GM13976 (cell line): Measurements from ENCODE around the gene AUTS2.

Experiments used
- DNase-seq: peaks from one replicate; pipeline ENCODE4 v3.0.0; 2012; ENCODE audit warnings: low spot score
- CTCF ChIP-seq: IDR thresholded peaks from 2 replicates; pipeline ENCODE4 v1.5.1; 2012; ENCODE audit warnings: borderline replicate concordance, mild to moderate bottlenecking; ENCODE audit not compliant: insufficient read depth; ENCODE audit errors: extremely low read depth, missing control alignments, control extremely low read depth
- in situ Hi-C: fragments of 300-500 bp; cut with MboI; formaldehyde crosslinking; loops from one replicate; pipeline ENCODE4 v1.12.0; 2022; ENCODE audit warnings: low sequenced_read_pairs, mixed read lengths, inconsistent platforms; ENCODE audit not compliant: unreplicated experiment

The AUTS2 gene

GRCh38 chr7:70635633-70636032 lies 1037.4 kb downstream of the AUTS2 start:
- in situ Hi-C loops: no loop called here
- no peak for TF ChIP-seq CTCF
- no peak for DNase-seq

GRCh38 chr7:70636169-70636568 lies 1037.9 kb downstream of the AUTS2 start:
- in situ Hi-C loops: no loop called here
- TF ChIP-seq CTCF: no peak
- no peak for DNase-seq

- in situ Hi-C loops: no loop called here
- DNase-seq: no peak
- no peak for TF ChIP-seq CTCF
These were observed 1039.5 kb downstream of the AUTS2 start for GRCh38 chr7:70637726-70638125.

GRCh38 chr7:70638158-70639107 lies 1040.2 kb downstream of the AUTS2 start:
- TF ChIP-seq CTCF: no peak
- no peak for DNase-seq
- in situ Hi-C loops: no loop called here

- DNase-seq: no peak
- in situ Hi-C loops: no loop called here
- TF ChIP-seq CTCF: no peak
These were observed 1042.1 kb downstream of the AUTS2 start for GRCh38 chr7:70640266-70640833.

- DNase-seq: no peak
- no peak for TF ChIP-seq CTCF
- in situ Hi-C loops: no loop called here
These were observed 1043.6 kb downstream of the AUTS2 start for GRCh38 chr7:70641882-70642281.

GRCh38 chr7:70645279-70645678 lies 1047.0 kb downstream of the AUTS2 start:
- TF ChIP-seq CTCF: no peak
- in situ Hi-C loops: no loop called here
- DNase-seq: no peak
